ENCODE measurements around the gene MCTS1. TPM values are rescaled to one million over a fixed set of nuclear protein-coding genes. Genes with fewer than 3 reads are reported as not detected.
"Not testable (repeated sequence)": the region's sequence is repeated elsewhere in the genome, so short reads cannot be mapped to it uniquely, and the experiment has no call there.

Gene MCTS1
- total RNA-seq, 1 donor from 2014 or later = 39.5 TPM

DNA sequence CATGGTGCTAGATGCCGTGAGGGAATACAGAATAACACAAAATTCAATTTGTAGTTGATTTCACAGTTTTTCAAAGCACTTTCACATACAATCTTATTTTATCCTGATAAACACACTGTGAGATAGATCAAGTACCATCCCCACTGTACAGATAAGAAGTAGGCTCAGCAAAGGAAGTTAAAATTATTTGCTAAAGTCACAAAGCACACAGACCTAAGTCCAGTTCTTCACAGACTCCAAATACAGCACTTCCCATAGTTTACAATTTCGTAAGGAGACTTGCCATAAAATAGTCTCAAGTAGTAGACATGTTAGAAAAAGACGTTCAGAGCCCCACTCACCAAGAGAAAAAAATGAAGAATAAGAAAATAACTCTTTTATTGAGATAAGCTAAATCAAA lies 35.3 kb upstream of the MCTS1 start:
- Mint-ChIP-seq H3K4me3 (no peak overlapping the region), H3K9me3 (peaks cover 25% of the 10 kb centered on the region), H3K27me3 (ENCODE audit: low read depth) (no peaks in the 10 kb centered on the region), H3K4me1 (no peaks in the 10 kb centered on the region), H3K27ac (no peak overlapping the region), H3K36me3 (no peaks in the 10 kb centered on the region)
- DNase-seq (ENCODE audit: low spot score in 2 of 2, unreplicated experiment in 2 of 2) = no peak
- TF ChIP-seq, protein P1, sequence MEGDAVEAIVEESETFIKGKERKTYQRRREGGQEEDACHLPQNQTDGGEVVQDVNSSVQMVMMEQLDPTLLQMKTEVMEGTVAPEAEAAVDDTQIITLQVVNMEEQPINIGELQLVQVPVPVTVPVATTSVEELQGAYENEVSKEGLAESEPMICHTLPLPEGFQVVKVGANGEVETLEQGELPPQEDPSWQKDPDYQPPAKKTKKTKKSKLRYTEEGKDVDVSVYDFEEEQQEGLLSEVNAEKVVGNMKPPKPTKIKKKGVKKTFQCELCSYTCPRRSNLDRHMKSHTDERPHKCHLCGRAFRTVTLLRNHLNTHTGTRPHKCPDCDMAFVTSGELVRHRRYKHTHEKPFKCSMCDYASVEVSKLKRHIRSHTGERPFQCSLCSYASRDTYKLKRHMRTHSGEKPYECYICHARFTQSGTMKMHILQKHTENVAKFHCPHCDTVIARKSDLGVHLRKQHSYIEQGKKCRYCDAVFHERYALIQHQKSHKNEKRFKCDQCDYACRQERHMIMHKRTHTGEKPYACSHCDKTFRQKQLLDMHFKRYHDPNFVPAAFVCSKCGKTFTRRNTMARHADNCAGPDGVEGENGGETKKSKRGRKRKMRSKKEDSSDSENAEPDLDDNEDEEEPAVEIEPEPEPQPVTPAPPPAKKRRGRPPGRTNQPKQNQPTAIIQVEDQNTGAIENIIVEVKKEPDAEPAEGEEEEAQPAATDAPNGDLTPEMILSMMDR (IDR thresholded peaks at IDR 0.05; ENCODE audit: unreplicated experiment) = no peak

DNA sequence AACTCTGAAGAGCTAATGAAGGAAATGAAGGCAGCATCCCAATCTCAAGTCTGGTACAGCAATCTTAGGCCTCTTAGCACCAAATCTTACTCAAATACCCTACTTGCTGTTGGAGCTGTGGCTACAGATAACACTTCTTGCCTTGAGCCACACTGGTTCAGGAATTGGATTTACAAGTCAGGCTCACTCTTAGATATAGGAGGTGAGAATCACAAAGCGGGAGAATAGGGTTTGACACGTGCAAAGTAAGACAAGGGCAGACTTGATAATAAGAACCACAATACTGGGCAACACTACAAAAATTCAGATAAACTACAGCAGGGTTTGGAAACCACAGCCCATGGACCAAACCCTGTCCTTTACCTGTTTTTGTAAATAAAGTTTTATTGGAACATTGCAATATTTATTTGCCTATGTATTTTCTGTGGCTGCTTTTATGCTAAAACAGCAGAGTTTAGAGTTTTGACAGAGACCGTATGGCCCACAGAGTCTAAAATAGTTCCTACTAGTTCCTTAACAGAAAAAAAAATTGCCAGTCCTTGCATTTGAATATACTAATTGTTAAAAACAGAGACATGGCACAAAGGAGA lies 33.8 kb upstream of the MCTS1 start:
- H3K9me3 Mint-ChIP-seq = peaks cover 32% of the 10 kb centered on the region
- H3K36me3 Mint-ChIP-seq = no peaks in the 10 kb centered on the region
- DNase-seq (ENCODE audit: low spot score in 2 of 2, unreplicated experiment in 2 of 2) = no peak
- no peaks in the 10 kb centered on the region for H3K27me3 Mint-ChIP-seq (ENCODE audit: low read depth)
- H3K4me3 Mint-ChIP-seq = no peak overlapping the region
- H3K4me1 Mint-ChIP-seq = no peaks in the 10 kb centered on the region
- TF ChIP-seq, protein P1 (IDR thresholded peaks at IDR 0.05; ENCODE audit: unreplicated experiment) = no peak
- no peak overlapping the region for H3K27ac Mint-ChIP-seq

DNA sequence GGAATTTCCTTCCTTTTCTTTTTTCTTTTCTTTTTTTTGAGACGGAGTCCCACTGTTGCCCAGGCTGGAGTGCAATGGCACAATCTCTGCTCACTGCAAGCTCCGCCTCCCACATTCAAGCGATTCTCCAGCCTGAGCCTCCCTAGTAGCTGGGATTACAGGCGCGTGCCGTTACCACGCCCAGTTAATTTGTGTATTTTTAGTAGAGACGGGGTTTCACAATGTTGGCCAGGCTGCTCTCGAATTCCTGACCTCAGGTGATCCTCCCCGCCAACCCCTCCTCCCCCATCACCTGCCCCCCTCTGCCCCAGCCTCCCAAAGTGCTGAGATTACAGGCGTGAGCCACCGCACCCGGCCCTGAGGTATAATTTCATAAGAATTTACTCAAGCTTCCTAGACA lies 30.1 kb upstream of the MCTS1 start:
- H3K9me3 Mint-ChIP-seq = peaks cover 44% of the 10 kb centered on the region
- H3K4me1 Mint-ChIP-seq; H3K4me3 Mint-ChIP-seq; DNase-seq (ENCODE audit: low spot score in 2 of 2, unreplicated experiment in 2 of 2); H3K36me3 Mint-ChIP-seq; H3K27me3 Mint-ChIP-seq (ENCODE audit: low read depth); H3K27ac Mint-ChIP-seq: not testable (repeated sequence)

DNA sequence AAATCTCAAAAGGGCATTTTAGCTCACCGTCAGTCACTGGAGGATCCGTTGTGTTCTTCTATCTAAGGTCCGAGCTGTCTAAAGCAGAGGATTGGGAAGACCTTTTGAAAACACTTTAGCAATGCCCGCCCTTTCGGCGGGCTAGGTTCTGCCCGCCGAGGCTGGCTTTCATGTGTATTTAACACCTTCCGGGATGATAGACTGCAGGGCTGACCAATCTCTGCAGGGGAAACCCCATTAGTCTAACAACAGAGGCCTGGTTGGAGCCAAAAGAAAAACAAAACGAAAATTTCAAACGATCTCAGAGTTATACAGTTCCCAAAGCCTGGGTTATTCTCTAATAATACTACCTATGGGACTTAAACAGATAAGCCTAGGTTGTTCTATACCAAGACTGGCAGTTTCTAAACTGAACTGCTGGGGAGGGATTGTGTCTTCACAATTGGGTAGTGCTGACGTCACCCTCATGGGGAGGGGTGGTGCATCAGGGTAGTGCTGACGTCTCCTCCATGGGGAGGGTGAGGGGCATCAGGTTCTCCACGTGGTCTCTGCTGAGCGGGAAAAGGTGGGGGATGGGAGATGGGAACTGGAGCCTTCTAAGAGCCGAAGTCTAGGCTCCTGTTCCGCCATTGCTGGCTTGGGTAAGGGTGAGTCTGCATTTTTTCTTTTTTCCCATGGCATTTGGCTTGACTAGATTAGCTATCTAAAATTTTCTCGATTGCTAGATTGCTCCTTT lies 28.4 kb upstream of the MCTS1 start:
- TF ChIP-seq, protein P1 (IDR thresholded peaks at IDR 0.05; ENCODE audit: unreplicated experiment) = no peak
- DNase-seq (ENCODE audit: low spot score in 2 of 2, unreplicated experiment in 2 of 2) = no peak
- peaks cover 46% of the 10 kb centered on the region for H3K9me3 Mint-ChIP-seq
- H3K4me3 Mint-ChIP-seq = no peak overlapping the region
- H3K27me3 Mint-ChIP-seq (ENCODE audit: low read depth) = no peaks in the 10 kb centered on the region
- no peaks in the 10 kb centered on the region for H3K36me3 Mint-ChIP-seq
- no peak overlapping the region for H3K27ac Mint-ChIP-seq
- no peaks in the 10 kb centered on the region for H3K4me1 Mint-ChIP-seq

DNA sequence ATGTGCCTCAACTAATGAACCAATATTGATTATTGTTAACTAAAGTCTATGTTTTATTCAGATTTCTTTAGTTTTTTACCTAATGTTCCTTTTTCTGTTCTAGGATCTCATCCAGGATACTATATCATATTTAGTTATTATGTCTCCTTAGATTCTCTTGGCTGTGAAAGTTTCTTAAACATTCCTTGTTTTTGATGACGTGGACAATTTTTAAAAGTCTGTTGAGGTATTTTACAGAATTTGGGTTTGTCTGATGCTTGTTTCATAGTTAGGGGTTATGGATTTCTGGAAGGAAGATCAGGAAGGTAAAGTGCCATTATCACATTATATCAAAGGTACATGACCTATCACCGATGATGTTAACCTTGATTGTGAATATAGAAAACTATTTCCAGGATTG lies 18.2 kb upstream of the MCTS1 start:
- peaks cover 10% of the 10 kb centered on the region for H3K27me3 Mint-ChIP-seq (ENCODE audit: low read depth)
- TF ChIP-seq, protein P1 (IDR thresholded peaks at IDR 0.05; ENCODE audit: unreplicated experiment) = no peak
- H3K4me1 Mint-ChIP-seq = no peaks in the 10 kb centered on the region
- peaks cover 42% of the 10 kb centered on the region for H3K9me3 Mint-ChIP-seq
- H3K27ac Mint-ChIP-seq = no peak overlapping the region
- H3K36me3 Mint-ChIP-seq = no peaks in the 10 kb centered on the region
- no peak overlapping the region for H3K4me3 Mint-ChIP-seq
- DNase-seq (ENCODE audit: low spot score in 2 of 2, unreplicated experiment in 2 of 2) = no peak

DNA sequence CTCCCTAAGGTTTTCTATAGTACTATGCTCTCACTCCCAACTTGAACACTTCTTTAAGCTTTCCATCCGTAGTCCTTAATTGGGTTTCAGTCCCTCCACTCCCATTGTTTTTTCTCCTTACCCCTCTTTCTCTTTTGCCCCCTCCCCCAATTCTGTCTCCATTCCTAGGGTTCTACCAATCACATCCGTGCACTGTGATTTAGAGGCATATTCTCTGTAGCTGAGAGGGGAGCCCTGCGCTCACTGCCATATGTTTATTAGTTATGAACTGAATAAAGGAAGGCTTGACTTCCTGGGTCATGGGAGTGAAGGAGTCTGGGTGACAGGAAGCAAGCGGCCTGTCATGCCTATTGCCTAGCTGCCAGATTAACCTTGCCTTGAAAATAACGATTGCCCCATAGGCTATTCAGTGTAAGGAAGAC lies 471 bp downstream of the MCTS1 start:
- Mint-ChIP-seq H3K27ac (peak overlapping the region; percentile 99), H3K9me3 (peaks cover 23% of the 10 kb centered on the region), H3K4me3 (peak overlapping the region; percentile 91), H3K4me1 (peaks cover 10% of the 10 kb centered on the region), H3K36me3 (peaks cover 6% of the 10 kb centered on the region), H3K27me3 (ENCODE audit: low read depth) (no peaks in the 10 kb centered on the region)
- TF ChIP-seq, protein P1 (IDR thresholded peaks at IDR 0.05; ENCODE audit: unreplicated experiment) = no peak
- no peak for DNase-seq (ENCODE audit: low spot score in 2 of 2, unreplicated experiment in 2 of 2)
